HEK293 (cell line): ENCODE results near the gene S100A16.

Experiments
- BCL11B ChIP-seq: fragments of 450-650 bp; formaldehyde crosslinking; IDR thresholded peaks from 2 replicates; pipeline ENCODE4 v1.5.1; 2016; ENCODE audit warnings: low read depth, missing biosample characterization, missing genetic modification characterization
- EGR2 ChIP-seq: fragments of 450-650 bp; formaldehyde crosslinking; IDR thresholded peaks from 2 replicates; pipeline ENCODE4 v1.5.1; 2016; ENCODE audit warnings: low read depth, missing biosample characterization, missing genetic modification characterization
- FEZF1 ChIP-seq: fragments of 450-650 bp; formaldehyde crosslinking; IDR thresholded peaks from 2 replicates; pipeline ENCODE4 v1.5.1; 2016; ENCODE audit warnings: missing biosample characterization, missing genetic modification characterization
- GLIS1 ChIP-seq: fragments of 450-650 bp; formaldehyde crosslinking; IDR thresholded peaks from 2 replicates; pipeline ENCODE4 v1.5.1; 2016; ENCODE audit warnings: missing biosample characterization, missing genetic modification characterization
- KLF7 ChIP-seq: fragments of 450-650 bp; formaldehyde crosslinking; IDR thresholded peaks from 2 replicates; pipeline ENCODE4 v1.5.1; 2016; ENCODE audit warnings: missing biosample characterization, missing genetic modification characterization, borderline replicate concordance
- WT1 ChIP-seq: fragments of 450-650 bp; formaldehyde crosslinking; IDR thresholded peaks from 2 replicates; pipeline ENCODE4 v1.5.1; 2016; ENCODE audit warnings: missing biosample characterization, missing genetic modification characterization
- YY1 ChIP-seq: fragments of 450-650 bp; formaldehyde crosslinking; IDR thresholded peaks from 2 replicates; pipeline ENCODE4 v1.5.1; 2018; ENCODE audit warnings: missing biosample characterization, missing genetic modification characterization
- ZBTB21 ChIP-seq: fragments of 450-650 bp; formaldehyde crosslinking; IDR thresholded peaks from 2 replicates; pipeline ENCODE4 v1.5.1; 2017; ENCODE audit warnings: missing biosample characterization, missing genetic modification characterization
- ZBTB8A ChIP-seq: fragments of 450-650 bp; formaldehyde crosslinking; IDR thresholded peaks from 2 replicates; pipeline ENCODE4 v1.5.1; 2016; ENCODE audit warnings: missing biosample characterization, missing genetic modification characterization
- ZFP3 ChIP-seq: fragments of 450-650 bp; formaldehyde crosslinking; IDR thresholded peaks from 2 replicates; pipeline ENCODE4 v1.5.1; 2016; ENCODE audit warnings: low read depth, missing biosample characterization, missing genetic modification characterization
- ZNF146 ChIP-seq: fragments of 450-650 bp; formaldehyde crosslinking; IDR thresholded peaks from 2 replicates; pipeline ENCODE4 v1.5.1; 2016; ENCODE audit warnings: missing biosample characterization, missing genetic modification characterization
- ZNF157 ChIP-seq: fragments of 450-650 bp; formaldehyde crosslinking; IDR thresholded peaks from 2 replicates; pipeline ENCODE4 v1.5.1; 2016; ENCODE audit warnings: missing biosample characterization, missing genetic modification characterization
- ZNF2 ChIP-seq: fragments of 450-650 bp; formaldehyde crosslinking; IDR thresholded peaks from 2 replicates; pipeline ENCODE4 v1.5.1; 2016; ENCODE audit warnings: missing biosample characterization, missing genetic modification characterization
- ZNF223 ChIP-seq: fragments of 450-650 bp; formaldehyde crosslinking; IDR thresholded peaks from 2 replicates; pipeline ENCODE4 v1.5.1; 2016; ENCODE audit warnings: missing biosample characterization, missing genetic modification characterization
- ZNF239 ChIP-seq: fragments of 450-650 bp; formaldehyde crosslinking; IDR thresholded peaks from 2 replicates; pipeline ENCODE4 v1.5.1; 2016; ENCODE audit warnings: missing biosample characterization, missing genetic modification characterization
- ZNF311 ChIP-seq: fragments of 450-650 bp; formaldehyde crosslinking; IDR thresholded peaks from 2 replicates; pipeline ENCODE4 v1.5.1; 2017; ENCODE audit warnings: missing biosample characterization, missing genetic modification characterization, borderline replicate concordance
- ZNF324 ChIP-seq: fragments of 450-650 bp; formaldehyde crosslinking; IDR thresholded peaks from 2 replicates; pipeline ENCODE4 v1.5.1; 2016; ENCODE audit warnings: missing biosample characterization, missing genetic modification characterization
- ZNF335 ChIP-seq: fragments of 450-650 bp; formaldehyde crosslinking; conservative IDR thresholded peaks from 2 replicates; pipeline ENCODE4 v1.5.1; 2016; ENCODE audit warnings: missing biosample characterization, missing genetic modification characterization
- ZNF510 ChIP-seq: fragments of 450-650 bp; formaldehyde crosslinking; IDR thresholded peaks from 2 replicates; pipeline ENCODE4 v1.5.1; 2018; ENCODE audit warnings: mild to moderate bottlenecking, missing genetic modification characterization, missing biosample characterization; ENCODE audit not compliant: insufficient replicate concordance
- ZNF76 ChIP-seq: fragments of 450-650 bp; formaldehyde crosslinking; IDR thresholded peaks from 2 replicates; pipeline ENCODE4; 2016; ENCODE audit warnings: low read depth, missing biosample characterization, missing genetic modification characterization, borderline replicate concordance
- ZNF776 ChIP-seq: fragments of 450-650 bp; formaldehyde crosslinking; IDR thresholded peaks from 2 replicates; pipeline ENCODE4 v1.5.0; 2017; ENCODE audit warnings: missing biosample characterization, missing genetic modification characterization, borderline replicate concordance
- TF ChIP-seq, protein P1 (sequence below): fragments of 450-650 bp; formaldehyde crosslinking; IDR thresholded peaks from 2 replicates; pipeline ENCODE4 v1.5.1; 2016; ENCODE audit warnings: missing biosample characterization, missing genetic modification characterization, borderline replicate concordance
- TF ChIP-seq, protein P2 (sequence below): fragments of 450-650 bp; formaldehyde crosslinking; IDR thresholded peaks from 2 replicates; pipeline ENCODE4 v1.5.1; 2016; ENCODE audit warnings: missing biosample characterization, missing genetic modification characterization, borderline replicate concordance
- TF ChIP-seq, protein P3 (sequence below): fragments of 450-650 bp; formaldehyde crosslinking; IDR thresholded peaks from 2 replicates; pipeline ENCODE4 v1.5.1; 2017; ENCODE audit warnings: missing biosample characterization, mild to moderate bottlenecking, missing genetic modification characterization, moderate library complexity
- TF ChIP-seq, protein P4 (sequence below): fragments of 450-650 bp; formaldehyde crosslinking; IDR thresholded peaks from 2 replicates; pipeline ENCODE4 v1.5.1; 2017; ENCODE audit warnings: missing biosample characterization, missing genetic modification characterization
- TF ChIP-seq, protein P5 (sequence below): fragments of 450-650 bp; formaldehyde crosslinking; IDR thresholded peaks from 2 replicates; pipeline ENCODE4 v1.5.1; 2016; ENCODE audit warnings: missing biosample characterization, missing genetic modification characterization

S100A16 gene

DNA sequence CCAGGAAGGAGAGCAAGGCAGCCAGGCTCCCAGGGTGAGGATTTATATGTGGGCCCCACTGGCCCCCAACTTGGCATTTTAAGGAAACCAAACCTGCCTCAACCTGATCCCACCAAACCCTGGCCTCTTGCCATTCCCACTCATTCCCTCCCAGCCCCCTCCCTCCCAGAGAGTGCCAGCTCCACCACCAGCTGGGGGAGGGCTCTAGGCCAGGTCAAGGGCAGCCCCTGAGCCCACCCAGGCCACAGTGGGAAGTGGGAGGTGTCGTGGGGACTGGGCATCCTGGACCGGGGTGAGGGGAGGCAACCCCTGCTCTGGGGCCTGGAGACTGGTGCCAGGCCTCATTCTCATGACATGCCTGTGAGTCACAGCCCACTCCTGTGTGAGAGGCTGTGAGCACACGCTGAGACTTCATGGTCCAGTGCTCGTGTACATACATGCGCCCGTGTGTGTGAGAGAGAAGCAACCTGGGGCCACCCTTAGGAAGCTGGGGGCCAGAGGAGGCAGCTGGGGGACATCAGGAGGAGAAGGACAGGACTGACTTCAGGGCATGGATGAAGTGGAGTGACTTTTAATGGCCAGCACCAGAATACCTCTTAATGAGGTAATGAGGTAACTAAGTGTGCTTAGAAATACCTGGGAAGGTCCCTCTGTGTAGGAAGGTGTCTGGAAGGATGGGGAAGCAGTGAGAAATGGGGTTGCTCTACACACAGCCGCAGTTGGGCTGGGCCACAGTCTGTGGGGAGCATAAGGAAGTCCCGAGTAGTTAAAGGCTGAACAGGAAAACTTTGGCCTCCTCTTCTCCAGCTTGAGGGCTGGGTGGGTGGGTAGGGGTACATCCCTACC is 47.2 kb downstream of the S100A16 start, which contains the start of gene S100A2 (continued):
- TF ChIP-seq, protein P1, sequence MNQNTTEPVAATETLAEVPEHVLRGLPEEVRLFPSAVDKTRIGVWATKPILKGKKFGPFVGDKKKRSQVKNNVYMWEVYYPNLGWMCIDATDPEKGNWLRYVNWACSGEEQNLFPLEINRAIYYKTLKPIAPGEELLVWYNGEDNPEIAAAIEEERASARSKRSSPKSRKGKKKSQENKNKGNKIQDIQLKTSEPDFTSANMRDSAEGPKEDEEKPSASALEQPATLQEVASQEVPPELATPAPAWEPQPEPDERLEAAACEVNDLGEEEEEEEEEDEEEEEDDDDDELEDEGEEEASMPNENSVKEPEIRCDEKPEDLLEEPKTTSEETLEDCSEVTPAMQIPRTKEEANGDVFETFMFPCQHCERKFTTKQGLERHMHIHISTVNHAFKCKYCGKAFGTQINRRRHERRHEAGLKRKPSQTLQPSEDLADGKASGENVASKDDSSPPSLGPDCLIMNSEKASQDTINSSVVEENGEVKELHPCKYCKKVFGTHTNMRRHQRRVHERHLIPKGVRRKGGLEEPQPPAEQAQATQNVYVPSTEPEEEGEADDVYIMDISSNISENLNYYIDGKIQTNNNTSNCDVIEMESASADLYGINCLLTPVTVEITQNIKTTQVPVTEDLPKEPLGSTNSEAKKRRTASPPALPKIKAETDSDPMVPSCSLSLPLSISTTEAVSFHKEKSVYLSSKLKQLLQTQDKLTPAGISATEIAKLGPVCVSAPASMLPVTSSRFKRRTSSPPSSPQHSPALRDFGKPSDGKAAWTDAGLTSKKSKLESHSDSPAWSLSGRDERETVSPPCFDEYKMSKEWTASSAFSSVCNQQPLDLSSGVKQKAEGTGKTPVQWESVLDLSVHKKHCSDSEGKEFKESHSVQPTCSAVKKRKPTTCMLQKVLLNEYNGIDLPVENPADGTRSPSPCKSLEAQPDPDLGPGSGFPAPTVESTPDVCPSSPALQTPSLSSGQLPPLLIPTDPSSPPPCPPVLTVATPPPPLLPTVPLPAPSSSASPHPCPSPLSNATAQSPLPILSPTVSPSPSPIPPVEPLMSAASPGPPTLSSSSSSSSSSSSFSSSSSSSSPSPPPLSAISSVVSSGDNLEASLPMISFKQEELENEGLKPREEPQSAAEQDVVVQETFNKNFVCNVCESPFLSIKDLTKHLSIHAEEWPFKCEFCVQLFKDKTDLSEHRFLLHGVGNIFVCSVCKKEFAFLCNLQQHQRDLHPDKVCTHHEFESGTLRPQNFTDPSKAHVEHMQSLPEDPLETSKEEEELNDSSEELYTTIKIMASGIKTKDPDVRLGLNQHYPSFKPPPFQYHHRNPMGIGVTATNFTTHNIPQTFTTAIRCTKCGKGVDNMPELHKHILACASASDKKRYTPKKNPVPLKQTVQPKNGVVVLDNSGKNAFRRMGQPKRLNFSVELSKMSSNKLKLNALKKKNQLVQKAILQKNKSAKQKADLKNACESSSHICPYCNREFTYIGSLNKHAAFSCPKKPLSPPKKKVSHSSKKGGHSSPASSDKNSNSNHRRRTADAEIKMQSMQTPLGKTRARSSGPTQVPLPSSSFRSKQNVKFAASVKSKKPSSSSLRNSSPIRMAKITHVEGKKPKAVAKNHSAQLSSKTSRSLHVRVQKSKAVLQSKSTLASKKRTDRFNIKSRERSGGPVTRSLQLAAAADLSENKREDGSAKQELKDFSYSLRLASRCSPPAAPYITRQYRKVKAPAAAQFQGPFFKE (tag by site-specific recombination) = no peak
- TF ChIP-seq ZNF146 (tag by site-specific recombination) (no peak), YY1 (no peak), ZNF223 (tag by site-specific recombination) (no peak), ZBTB21 (peak; percentile 72), WT1 (tag by site-specific recombination) (no peak), EGR2 (tag by site-specific recombination) (peak; percentile 28; the same call in 1 of the 2 replicates), ZNF311 (tag by site-specific recombination) (no peak), GLIS1 (tag by site-specific recombination) (peak; percentile 25), ZBTB8A (no peak), ZNF335 (peak; percentile 40), ZNF157 (tag by site-specific recombination) (no peak), ZNF239 (no peak), BCL11B (tag by site-specific recombination) (no peak), ZNF776 (no peak), FEZF1 (no peak), KLF7 (tag by site-specific recombination) (no peak), ZFP3 (tag by site-specific recombination) (no peak), ZNF510 (tag by site-specific recombination) (no peak), ZNF324 (tag by site-specific recombination) (no peak), ZNF2 (no peak), ZNF76 (tag by site-specific recombination) (no peak)
- TF ChIP-seq, protein P2, sequence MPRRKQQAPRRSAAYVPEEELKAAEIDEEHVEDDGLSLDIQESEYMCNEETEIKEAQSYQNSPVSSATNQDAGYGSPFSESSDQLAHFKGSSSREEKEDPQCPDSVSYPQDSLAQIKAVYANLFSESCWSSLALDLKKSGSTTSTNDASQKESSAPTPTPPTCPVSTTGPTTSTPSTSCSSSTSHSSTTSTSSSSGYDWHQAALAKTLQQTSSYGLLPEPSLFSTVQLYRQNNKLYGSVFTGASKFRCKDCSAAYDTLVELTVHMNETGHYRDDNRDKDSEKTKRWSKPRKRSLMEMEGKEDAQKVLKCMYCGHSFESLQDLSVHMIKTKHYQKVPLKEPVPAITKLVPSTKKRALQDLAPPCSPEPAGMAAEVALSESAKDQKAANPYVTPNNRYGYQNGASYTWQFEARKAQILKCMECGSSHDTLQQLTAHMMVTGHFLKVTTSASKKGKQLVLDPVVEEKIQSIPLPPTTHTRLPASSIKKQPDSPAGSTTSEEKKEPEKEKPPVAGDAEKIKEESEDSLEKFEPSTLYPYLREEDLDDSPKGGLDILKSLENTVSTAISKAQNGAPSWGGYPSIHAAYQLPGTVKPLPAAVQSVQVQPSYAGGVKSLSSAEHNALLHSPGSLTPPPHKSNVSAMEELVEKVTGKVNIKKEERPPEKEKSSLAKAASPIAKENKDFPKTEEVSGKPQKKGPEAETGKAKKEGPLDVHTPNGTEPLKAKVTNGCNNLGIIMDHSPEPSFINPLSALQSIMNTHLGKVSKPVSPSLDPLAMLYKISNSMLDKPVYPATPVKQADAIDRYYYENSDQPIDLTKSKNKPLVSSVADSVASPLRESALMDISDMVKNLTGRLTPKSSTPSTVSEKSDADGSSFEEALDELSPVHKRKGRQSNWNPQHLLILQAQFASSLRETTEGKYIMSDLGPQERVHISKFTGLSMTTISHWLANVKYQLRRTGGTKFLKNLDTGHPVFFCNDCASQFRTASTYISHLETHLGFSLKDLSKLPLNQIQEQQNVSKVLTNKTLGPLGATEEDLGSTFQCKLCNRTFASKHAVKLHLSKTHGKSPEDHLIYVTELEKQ = no peak
- TF ChIP-seq, protein P3, sequence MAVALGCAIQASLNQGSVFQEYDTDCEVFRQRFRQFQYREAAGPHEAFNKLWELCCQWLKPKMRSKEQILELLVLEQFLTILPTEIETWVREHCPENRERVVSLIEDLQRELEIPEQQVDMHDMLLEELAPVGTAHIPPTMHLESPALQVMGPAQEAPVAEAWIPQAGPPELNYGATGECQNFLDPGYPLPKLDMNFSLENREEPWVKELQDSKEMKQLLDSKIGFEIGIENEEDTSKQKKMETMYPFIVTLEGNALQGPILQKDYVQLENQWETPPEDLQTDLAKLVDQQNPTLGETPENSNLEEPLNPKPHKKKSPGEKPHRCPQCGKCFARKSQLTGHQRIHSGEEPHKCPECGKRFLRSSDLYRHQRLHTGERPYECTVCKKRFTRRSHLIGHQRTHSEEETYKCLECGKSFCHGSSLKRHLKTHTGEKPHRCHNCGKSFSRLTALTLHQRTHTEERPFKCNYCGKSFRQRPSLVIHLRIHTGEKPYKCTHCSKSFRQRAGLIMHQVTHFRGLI = no peak
- TF ChIP-seq, protein P4, sequence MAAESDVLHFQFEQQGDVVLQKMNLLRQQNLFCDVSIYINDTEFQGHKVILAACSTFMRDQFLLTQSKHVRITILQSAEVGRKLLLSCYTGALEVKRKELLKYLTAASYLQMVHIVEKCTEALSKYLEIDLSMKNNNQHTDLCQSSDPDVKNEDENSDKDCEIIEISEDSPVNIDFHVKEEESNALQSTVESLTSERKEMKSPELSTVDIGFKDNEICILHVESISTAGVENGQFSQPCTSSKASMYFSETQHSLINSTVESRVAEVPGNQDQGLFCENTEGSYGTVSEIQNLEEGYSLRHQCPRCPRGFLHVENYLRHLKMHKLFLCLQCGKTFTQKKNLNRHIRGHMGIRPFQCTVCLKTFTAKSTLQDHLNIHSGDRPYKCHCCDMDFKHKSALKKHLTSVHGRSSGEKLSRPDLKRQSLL (tag by site-specific recombination) = no peak
- TF ChIP-seq, protein P5, sequence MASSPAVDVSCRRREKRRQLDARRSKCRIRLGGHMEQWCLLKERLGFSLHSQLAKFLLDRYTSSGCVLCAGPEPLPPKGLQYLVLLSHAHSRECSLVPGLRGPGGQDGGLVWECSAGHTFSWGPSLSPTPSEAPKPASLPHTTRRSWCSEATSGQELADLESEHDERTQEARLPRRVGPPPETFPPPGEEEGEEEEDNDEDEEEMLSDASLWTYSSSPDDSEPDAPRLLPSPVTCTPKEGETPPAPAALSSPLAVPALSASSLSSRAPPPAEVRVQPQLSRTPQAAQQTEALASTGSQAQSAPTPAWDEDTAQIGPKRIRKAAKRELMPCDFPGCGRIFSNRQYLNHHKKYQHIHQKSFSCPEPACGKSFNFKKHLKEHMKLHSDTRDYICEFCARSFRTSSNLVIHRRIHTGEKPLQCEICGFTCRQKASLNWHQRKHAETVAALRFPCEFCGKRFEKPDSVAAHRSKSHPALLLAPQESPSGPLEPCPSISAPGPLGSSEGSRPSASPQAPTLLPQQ (tag by site-specific recombination) = peak; percentile 100
